Endothelial cell of umbilical vein (primary cell): ENCODE results near the gene CMTM8.

Source experiments
- CTCF ChIP-seq, 2 donors: IDR thresholded peaks; 1 replicate in 1 of 2; 2 replicates in 1 of 2; pipeline ENCODE4 v1.5.1; 2011; ENCODE audit warnings: low read length in 2 of 2, mild to moderate bottlenecking in 2 of 2, moderate library complexity in 2 of 2, control low read depth in 1 of 2, inconsistent platforms in 1 of 2, low read depth in 1 of 2; ENCODE audit not compliant: insufficient read depth in 1 of 2; ENCODE audit errors: extremely low read depth in 1 of 2
- JUN ChIP-seq: IDR thresholded peaks from 2 replicates; pipeline ENCODE4 v1.6.1; 2011; ENCODE audit warnings: borderline replicate concordance, low read depth; ENCODE audit not compliant: insufficient read length, insufficient read depth
- POLR2A ChIP-seq: IDR thresholded peaks from 2 replicates; pipeline ENCODE4 v1.6.1; 2012; ENCODE audit warnings: low read depth, mild to moderate bottlenecking, control low read depth, low read length
- POLR2AphosphoS5 ChIP-seq: IDR thresholded peaks from 2 replicates; pipeline ENCODE4 v1.6.1; 2012; ENCODE audit warnings: low read depth, mild to moderate bottlenecking, control low read depth, low read length, moderate library complexity; ENCODE audit not compliant: insufficient read depth

GRCh38 chr3:32256206-32256605 is 17.7 kb downstream of the CMTM8 start:
- TF ChIP-seq POLR2A (no peak), CTCF (IDR thresholded peaks at IDR 0.05; ENCODE audit: extremely low read depth in 1 of 2, insufficient read depth in 1 of 2, low read depth in 1 of 2, low read length in 2 of 2) (no peak), JUN (no peak), POLR2AphosphoS5 (no peak)
